Parathyroid adenoma (tissue), 2 donors: Measurements from ENCODE around the gene KIRREL2.
A peak's percentile ranks its signal among the peaks of the same experiment; 100 is the strongest.
"Not testable (repeated sequence)": the region's sequence is repeated elsewhere in the genome, so short reads cannot be mapped to it uniquely, and the experiment has no call there.

Experiments used
- H2AFZ ChIP-seq: fragments of 300-600 bp; sonication (generic); one replicate; pipeline ENCODE4 v1.7.0; 2017; ENCODE audit warnings: antibody characterized with exemption, mild to moderate bottlenecking
- H3K27ac ChIP-seq: fragments of 300-600 bp; sonication (generic); one replicate; pipeline ENCODE4 v1.7.0; 2017
- H3K27me3 ChIP-seq: fragments of 300-600 bp; sonication (generic); one replicate; pipeline ENCODE4 v1.7.0; 2017; ENCODE audit warnings: low read length; ENCODE audit not compliant: control insufficient read depth, insufficient read depth
- H3K36me3 ChIP-seq: fragments of 300-600 bp; sonication (generic); one replicate; pipeline ENCODE4 v1.7.0; 2017; ENCODE audit warnings: low read length; ENCODE audit not compliant: control insufficient read depth, insufficient read depth
- H3K4me1 ChIP-seq: fragments of 300-600 bp; sonication (generic); one replicate; pipeline ENCODE4 v1.7.0; 2017; ENCODE audit warnings: control low read depth
- H3K4me2 ChIP-seq: fragments of 300-600 bp; sonication (generic); one replicate; pipeline ENCODE4 v1.7.0; 2017; ENCODE audit warnings: low read length
- H3K4me3 ChIP-seq: fragments of 300-600 bp; sonication (generic); one replicate; pipeline ENCODE4 v1.7.0; 2017; ENCODE audit warnings: low read depth, low read length
- H3K79me2 ChIP-seq: fragments of 300-600 bp; sonication (generic); one replicate; pipeline ENCODE4 v1.7.0; 2017; ENCODE audit warnings: control low read depth
- H3K9ac ChIP-seq: fragments of 300-600 bp; sonication (generic); one replicate; pipeline ENCODE4 v1.7.0; 2017; ENCODE audit warnings: mild to moderate bottlenecking
- H3K9me3 ChIP-seq: fragments of 300-600 bp; sonication (generic); one replicate; pipeline ENCODE4 v1.7.0; 2017; ENCODE audit warnings: low read length; ENCODE audit not compliant: control insufficient read depth
- CTCF ChIP-seq: fragments of 300-600 bp; sonication (generic); IDR thresholded peaks from one replicate; pipeline ENCODE4 v1.7.0; 2017; ENCODE audit warnings: antibody characterized with exemption, mild to moderate bottlenecking
- donor health status: primary hyperparathyroidism.

The KIRREL2 gene

GRCh38 chr19:35908010-35908441 is 51.3 kb downstream of the KIRREL2 start, which contains the start of gene TYROBP:
Gene TYROBP, minus strand, starts transcription at chr19:35908295. Its CDS starts 67 bp downstream, at chr19:35908228.
- Histone ChIP-seq H2AFZ (peak within 1 kb of the TSS; percentile 68), H3K4me3 (no peak within 1 kb of the TSS), H3K9ac (no peak within 1 kb of the TSS), H3K79me2 (no peaks in the 10 kb centered on the region), H3K27ac (peak within 1 kb of the TSS; percentile 13), H3K4me1 (peaks cover 10% of the 10 kb centered on the region), H3K36me3 (no peaks in the 10 kb centered on the region), H3K9me3 (no peaks in the 10 kb centered on the region), H3K4me2 (no peak within 1 kb of the TSS), H3K27me3 (no peaks in the 10 kb centered on the region)
- no peak for TF ChIP-seq CTCF

DNA sequence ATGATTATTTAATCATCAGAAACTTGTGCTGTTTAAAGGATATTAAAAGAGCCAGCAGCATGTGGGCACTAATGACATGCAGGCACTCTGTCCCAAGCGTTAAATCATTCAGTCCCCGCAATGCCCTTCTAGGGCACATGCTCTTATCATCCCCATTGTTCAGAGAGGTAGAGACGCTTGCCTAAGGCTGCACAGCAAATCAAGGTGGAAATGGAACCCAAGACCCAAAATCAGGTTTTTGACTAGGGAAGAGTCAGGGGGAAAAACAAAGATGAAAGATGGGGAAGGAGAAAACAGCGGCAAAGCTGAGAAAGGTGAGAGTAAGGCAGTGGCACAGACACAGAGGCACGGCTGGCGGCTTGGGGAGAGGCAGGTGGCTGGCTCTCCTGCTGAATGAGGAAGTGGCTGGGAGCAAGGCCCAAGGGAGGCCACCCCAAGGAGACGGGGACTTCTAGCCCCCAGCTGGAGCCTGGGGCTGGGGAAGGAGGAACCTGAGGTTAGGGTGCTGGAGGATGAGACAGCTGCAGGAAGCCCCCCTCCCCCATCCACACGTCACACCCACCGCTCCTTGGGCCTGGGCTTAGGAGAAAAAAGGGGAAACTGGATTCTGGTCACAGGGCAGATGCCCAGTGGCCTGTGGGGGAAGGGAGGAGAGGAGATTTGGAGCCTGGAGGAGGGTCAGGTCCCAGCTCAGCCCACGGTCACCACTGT is 52.4 kb downstream of the KIRREL2 start:
- H3K79me2 ChIP-seq: no peaks in the 10 kb centered on the region
- no peak overlapping the region for H3K27ac ChIP-seq
- H3K36me3 ChIP-seq: no peaks in the 10 kb centered on the region
- no peak overlapping the region for H3K4me3 ChIP-seq
- H3K9me3 ChIP-seq: no peaks in the 10 kb centered on the region
- no peak overlapping the region for H2AFZ ChIP-seq
- no peak overlapping the region for H3K4me2 ChIP-seq
- TF ChIP-seq CTCF: no peak
- H3K4me1 ChIP-seq: peaks cover 5% of the 10 kb centered on the region
- H3K27me3 ChIP-seq: no peaks in the 10 kb centered on the region
- no peak overlapping the region for H3K9ac ChIP-seq

GRCh38 chr19:35909684-35910035 is 52.9 kb downstream of the KIRREL2 start:
- no peaks in the 10 kb centered on the region for H3K79me2 ChIP-seq
- TF ChIP-seq CTCF: no peak
- no peak overlapping the region for H2AFZ ChIP-seq
- H3K36me3 ChIP-seq: no peaks in the 10 kb centered on the region
- H3K9ac ChIP-seq: no peak overlapping the region
- H3K4me1 ChIP-seq: peaks cover 5% of the 10 kb centered on the region
- H3K27ac ChIP-seq: peak overlapping the region; percentile 7
- H3K27me3 ChIP-seq: no peaks in the 10 kb centered on the region
- no peak overlapping the region for H3K4me3 ChIP-seq
- no peak overlapping the region for H3K4me2 ChIP-seq
- no peaks in the 10 kb centered on the region for H3K9me3 ChIP-seq

DNA sequence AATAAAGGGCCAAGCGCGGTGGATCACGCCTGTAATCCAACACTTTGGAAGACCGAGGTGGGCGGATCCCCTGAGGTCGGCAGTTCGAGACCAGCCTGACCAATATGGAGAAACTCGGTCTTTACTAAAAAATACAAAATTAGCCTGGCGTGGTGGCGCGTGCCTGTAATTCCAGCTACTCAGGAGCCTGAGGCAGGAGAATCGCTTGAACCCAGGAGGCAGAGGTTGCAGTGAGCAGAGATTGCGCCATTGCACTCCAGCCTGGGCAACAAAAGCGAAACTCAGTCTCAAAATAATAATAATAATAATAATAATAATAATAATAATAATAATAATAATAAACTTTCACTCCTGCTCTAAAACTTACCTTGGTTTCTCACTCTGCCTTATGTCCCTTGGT is 53.6 kb downstream of the KIRREL2 start:
- H3K27me3 ChIP-seq, H3K4me1 ChIP-seq, H3K27ac ChIP-seq: not testable (repeated sequence)

GRCh38 chr19:35911173-35911572 is 54.5 kb downstream of the KIRREL2 start:
- TF ChIP-seq CTCF: no peak
- Histone ChIP-seq H3K4me3 (no peak overlapping the region), H3K27ac (no peak overlapping the region), H3K9ac (no peak overlapping the region), H3K4me2 (no peak overlapping the region), H3K79me2 (no peaks in the 10 kb centered on the region), H3K9me3 (no peaks in the 10 kb centered on the region), H2AFZ (no peak overlapping the region), H3K4me1 (peaks cover 5% of the 10 kb centered on the region), H3K36me3 (no peaks in the 10 kb centered on the region), H3K27me3 (no peaks in the 10 kb centered on the region)

More for the DNA sequence above, 53.6 kb downstream of the KIRREL2 start:
- H3K4me2 ChIP-seq, H3K36me3 ChIP-seq, H3K9me3 ChIP-seq, H3K9ac ChIP-seq, H3K4me3 ChIP-seq, H2AFZ ChIP-seq, H3K79me2 ChIP-seq: not testable (repeated sequence)
